ENCODE data around the gene PTGES. TPM values are rescaled to one million over a fixed set of nuclear protein-coding genes. Genes with fewer than 3 reads are reported as not detected.

PTGES gene
- total RNA-seq, 6 donors from 2014 or later, result 0.76 to 4.2 (median 2.5) TPM

DNA sequence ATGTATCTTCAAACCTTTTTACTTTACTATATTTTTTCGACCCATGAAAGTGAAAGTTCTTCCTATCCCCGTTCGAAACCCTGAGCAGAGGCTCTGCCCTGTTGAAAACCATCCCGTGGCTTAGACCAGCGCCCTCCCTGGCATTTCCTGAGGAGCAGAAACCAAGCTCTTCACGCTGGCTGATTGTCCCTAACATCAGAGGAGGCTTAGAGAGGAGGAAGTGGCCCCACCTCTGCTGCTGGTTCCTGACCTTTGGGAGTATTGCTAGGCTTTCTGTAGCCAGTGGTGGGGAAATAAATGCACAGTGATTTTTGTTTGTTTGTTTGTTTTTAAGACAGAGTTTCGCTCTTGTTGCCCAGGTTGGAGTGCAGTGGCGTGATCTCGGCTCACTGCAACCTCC lies 4.2 kb upstream of the PTGES start:
- Histone ChIP-seq H3K9me3 (no peaks in the 10 kb centered on the region), H3K4me3 (no peak overlapping the region), H3K27ac (no peak overlapping the region), H3K36me3 (no peaks in the 10 kb centered on the region), H3K27me3 (no peaks in the 10 kb centered on the region), H3K4me1 (peaks cover 17 to 28% (median 26%) of the 10 kb centered on the region in 4 donors)
- 48 to 63% methylated on average over 9 of the region's 9 CpGs for WGBS, 2 donors
- DNase-seq, result peak in 1 of 2 donors; percentile 31
- TF ChIP-seq POLR2AphosphoS5 (IDR thresholded peaks at IDR 0.05), result no peak
- TF ChIP-seq EP300 (IDR thresholded peaks at IDR 0.05), result no peak
- TF ChIP-seq POLR2A (IDR thresholded peaks at IDR 0.05), result no peak
- TF ChIP-seq, protein P1, sequence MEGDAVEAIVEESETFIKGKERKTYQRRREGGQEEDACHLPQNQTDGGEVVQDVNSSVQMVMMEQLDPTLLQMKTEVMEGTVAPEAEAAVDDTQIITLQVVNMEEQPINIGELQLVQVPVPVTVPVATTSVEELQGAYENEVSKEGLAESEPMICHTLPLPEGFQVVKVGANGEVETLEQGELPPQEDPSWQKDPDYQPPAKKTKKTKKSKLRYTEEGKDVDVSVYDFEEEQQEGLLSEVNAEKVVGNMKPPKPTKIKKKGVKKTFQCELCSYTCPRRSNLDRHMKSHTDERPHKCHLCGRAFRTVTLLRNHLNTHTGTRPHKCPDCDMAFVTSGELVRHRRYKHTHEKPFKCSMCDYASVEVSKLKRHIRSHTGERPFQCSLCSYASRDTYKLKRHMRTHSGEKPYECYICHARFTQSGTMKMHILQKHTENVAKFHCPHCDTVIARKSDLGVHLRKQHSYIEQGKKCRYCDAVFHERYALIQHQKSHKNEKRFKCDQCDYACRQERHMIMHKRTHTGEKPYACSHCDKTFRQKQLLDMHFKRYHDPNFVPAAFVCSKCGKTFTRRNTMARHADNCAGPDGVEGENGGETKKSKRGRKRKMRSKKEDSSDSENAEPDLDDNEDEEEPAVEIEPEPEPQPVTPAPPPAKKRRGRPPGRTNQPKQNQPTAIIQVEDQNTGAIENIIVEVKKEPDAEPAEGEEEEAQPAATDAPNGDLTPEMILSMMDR (IDR thresholded peaks at IDR 0.05), result no peak
- no peak for ATAC-seq (ENCODE audit: low FRiP score in 2 of 2)

DNA sequence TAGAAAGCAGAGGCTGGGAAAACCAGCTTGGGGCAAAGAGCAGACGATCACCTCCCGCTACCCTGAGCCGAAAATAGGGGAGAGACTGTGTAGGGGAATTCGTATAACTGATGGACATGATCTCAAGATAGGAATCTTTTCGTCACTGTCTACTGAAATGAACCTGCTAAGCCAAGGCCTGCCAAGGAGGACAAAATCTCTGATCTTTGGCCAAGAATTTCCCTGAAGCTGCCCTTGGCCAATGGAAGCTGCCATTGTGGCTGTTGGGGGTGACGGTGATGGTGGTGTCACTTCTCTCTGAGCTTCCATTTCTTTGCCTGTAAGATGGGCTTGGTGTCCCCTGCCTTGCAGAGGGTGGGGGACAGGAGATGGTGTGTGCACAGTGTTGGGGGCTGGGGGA lies 3.3 kb upstream of the PTGES start:
- Histone ChIP-seq H3K27ac (no peak overlapping the region), H3K9me3 (no peaks in the 10 kb centered on the region), H3K36me3 (no peaks in the 10 kb centered on the region), H3K27me3 (no peaks in the 10 kb centered on the region), H3K4me3 (no peak overlapping the region), H3K4me1 (peaks cover 16 to 27% (median 24%) of the 10 kb centered on the region in 4 donors)
- ATAC-seq (ENCODE audit: low FRiP score in 2 of 2) (no peak), DNase-seq (no peak)
- WGBS, 2 donors, result 93 to 95% methylated on average over 6 of the region's 6 CpGs
- TF ChIP-seq POLR2A (IDR thresholded peaks at IDR 0.05) (no peak), POLR2AphosphoS5 (IDR thresholded peaks at IDR 0.05) (no peak), EP300 (IDR thresholded peaks at IDR 0.05) (no peak)
- TF ChIP-seq, protein P1 (IDR thresholded peaks at IDR 0.05), result no peak

DNA sequence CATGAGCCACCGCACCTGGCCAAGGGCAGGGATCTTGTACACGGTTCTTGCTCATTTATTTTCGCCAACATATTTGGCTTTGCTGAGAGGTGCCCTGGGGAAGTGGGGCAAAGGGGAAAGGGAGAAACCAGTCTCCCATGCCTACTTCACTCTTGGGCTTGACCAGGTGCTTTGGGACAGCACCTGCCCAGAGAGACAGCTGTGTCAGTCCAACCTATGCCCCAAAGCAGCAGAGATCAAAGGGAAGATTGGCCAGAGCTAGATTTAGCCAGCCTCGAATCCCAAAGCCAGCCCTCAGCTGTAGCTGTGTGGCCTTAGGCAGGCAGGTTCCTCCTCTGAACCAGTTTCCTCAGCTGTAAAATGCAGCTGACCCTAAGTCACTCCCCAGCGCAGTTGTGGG lies 2.3 kb upstream of the PTGES start:
- H3K4me3 ChIP-seq, result no peak overlapping the region
- DNase-seq (no peak), ATAC-seq (ENCODE audit: low FRiP score in 2 of 2) (no peak)
- H3K27ac ChIP-seq, result no peak overlapping the region
- WGBS, 2 donors, result 83 to 93% methylated on average over 4 to 5 of the region's 5 CpGs
- no peaks in the 10 kb centered on the region for H3K36me3 ChIP-seq
- H3K9me3 ChIP-seq, result no peaks in the 10 kb centered on the region
- no peak for TF ChIP-seq POLR2A (IDR thresholded peaks at IDR 0.05)
- no peak for TF ChIP-seq EP300 (IDR thresholded peaks at IDR 0.05)
- TF ChIP-seq, protein P1 (IDR thresholded peaks at IDR 0.05), result no peak
- no peak for TF ChIP-seq POLR2AphosphoS5 (IDR thresholded peaks at IDR 0.05)
- H3K4me1 ChIP-seq, result peaks cover 16 to 27% (median 24%) of the 10 kb centered on the region in 4 donors
- H3K27me3 ChIP-seq, result no peaks in the 10 kb centered on the region

DNA sequence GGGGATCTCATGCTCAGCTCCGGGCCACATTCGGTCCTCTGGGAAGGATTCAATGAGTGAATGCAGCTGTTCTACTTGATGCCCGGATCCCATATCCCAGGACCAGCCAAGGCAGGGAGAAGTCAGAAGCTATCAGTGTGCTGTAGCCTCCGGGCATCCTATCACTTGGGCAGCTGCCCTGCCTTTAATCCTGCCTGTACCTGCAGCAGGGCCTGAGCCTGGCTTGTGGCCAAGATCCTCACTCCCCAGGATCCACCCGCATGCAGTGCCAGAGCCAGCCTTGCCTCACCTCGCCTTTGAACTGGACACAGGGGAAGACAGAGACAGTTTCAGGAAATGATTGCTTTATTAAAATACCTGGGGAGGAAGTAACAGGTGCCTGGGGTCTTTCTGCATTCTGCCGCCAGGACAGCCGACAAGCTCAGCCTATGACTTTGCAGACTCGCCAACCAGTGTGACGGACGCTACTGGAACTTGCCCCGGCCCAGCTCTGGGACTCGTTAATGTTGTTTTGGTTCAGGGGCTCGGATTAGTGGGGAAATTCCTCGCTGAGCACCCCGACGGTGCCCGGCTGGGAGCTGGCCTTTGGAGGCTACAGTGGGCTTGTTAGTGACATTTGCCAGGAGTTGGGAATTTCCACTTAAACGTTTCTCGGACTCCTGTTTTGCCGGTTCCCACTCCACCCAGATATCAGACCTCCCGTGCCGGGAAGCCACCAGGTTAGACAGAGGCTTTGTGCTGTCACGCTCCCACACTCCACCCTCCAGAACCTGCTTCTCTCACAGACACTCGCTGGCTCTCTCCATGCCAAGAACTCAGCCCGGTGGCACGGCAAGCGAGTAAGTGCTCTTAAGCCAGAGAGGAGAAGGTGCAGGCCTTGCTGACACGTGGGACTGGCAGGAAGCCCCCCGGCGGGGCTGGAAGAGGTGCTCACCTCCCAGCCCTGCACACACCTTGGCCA lies 721 bp downstream of the PTGES start:
- Histone ChIP-seq H3K4me1 (peaks cover 16 to 21% (median 19%) of the 10 kb centered on the region in 4 donors), H3K36me3 (no peaks in the 10 kb centered on the region), H3K27me3 (no peaks in the 10 kb centered on the region), H3K4me3 (peak overlapping the region in 3 of 4 donors; percentile 6 to 40 (median 19)), H3K27ac (peak overlapping the region in 1 of 4 donors; percentile 30), H3K9me3 (no peaks in the 10 kb centered on the region)
- DNase-seq, result peak in 1 of 2 donors; percentile 55
- TF ChIP-seq EP300 (IDR thresholded peaks at IDR 0.05), result no peak
- TF ChIP-seq, protein P1 (IDR thresholded peaks at IDR 0.05), result no peak
- TF ChIP-seq POLR2A (IDR thresholded peaks at IDR 0.05), result no peak
- peak in 1 of 2 donors; percentile 48 for ATAC-seq (ENCODE audit: low FRiP score in 2 of 2)
- WGBS, 2 donors, result 38 to 47% methylated on average over 15 to 31 of the region's 31 CpGs
